Transverse colon (tissue), 4 donors: ENCODE results near the gene NPAP1. TPM values are rescaled to one million over a fixed set of nuclear protein-coding genes. Genes with fewer than 3 reads are reported as not detected.

Source experiments
- DNase-seq: peaks from one replicate; pipeline ENCODE4 v3.0.0-alpha.2; 2019
- H3K27ac ChIP-seq, 4 donors: fragments of 200-600 bp; sonication (generic); 2 replicates each; pipeline ENCODE4 v1.5.1; 2016 to 2018; ENCODE audit warnings: inconsistent platforms in 4 of 4
- H3K27me3 ChIP-seq: fragments of 200-600 bp; sonication (generic); 2 replicates; pipeline ENCODE4 v1.5.1; 2017; ENCODE audit warnings: inconsistent platforms
- H3K36me3 ChIP-seq, 4 donors: fragments of 200-600 bp; sonication (generic); 2 replicates each; pipeline ENCODE4 v1.5.1; 2017 to 2019; ENCODE audit warnings: inconsistent platforms in 4 of 4
- H3K4me1 ChIP-seq, 4 donors: fragments of 200-600 bp; sonication (generic); 2 replicates each; pipeline ENCODE4 v1.5.1; 2017 to 2020; ENCODE audit warnings: inconsistent platforms in 4 of 4
- H3K4me3 ChIP-seq, 4 donors: fragments of 200-600 bp; sonication (generic); 1 replicate in 1 of 4; 2 replicates in 3 of 4; pipeline versions ENCODE4 v1.5.1 to v1.6.1; 2017 to 2019; ENCODE audit warnings: inconsistent platforms in 4 of 4
- H3K9me3 ChIP-seq, 2 donors: fragments of 200-600 bp; sonication (generic); 2 replicates each; pipeline ENCODE4 v1.5.1; 2017 to 2019; ENCODE audit warnings: inconsistent platforms in 2 of 2
- EP300 ChIP-seq: sonication (generic); formaldehyde crosslinking; IDR thresholded peaks from one replicate; pipeline ENCODE4 v1.6.1; 2017; ENCODE audit warnings: antibody characterized with exemption, low read depth
- POLR2A ChIP-seq: fragments of 450-650 bp; IDR thresholded peaks from one replicate; pipeline ENCODE4 v1.6.1; 2016; ENCODE audit warnings: antibody characterized with exemption, mild to moderate bottlenecking, moderate library complexity
- POLR2AphosphoS5 ChIP-seq, 3 donors: sonication (generic); formaldehyde crosslinking; IDR thresholded peaks; one replicate each; pipeline ENCODE4 v1.6.1; 2016; ENCODE audit warnings: antibody characterized with exemption in 3 of 3
- WGBS, 2 donors: methylation state at CpG; one replicate each; pipeline ENCODE4 v1.1.5; 2018; ENCODE audit warnings: low coverage in 1 of 2; 5-methylcytosine and 5-hydroxymethylcytosine counted together
- in situ Hi-C, 4 donors: fragments of 200-750 bp; cut with MboI; loops; one replicate each; pipeline versions ENCODE4 v1.15.0 to v1.15.1; 2017; ENCODE audit warnings: low sequenced_read_pairs in 3 of 4, low pct_ligation_motif_present in 1 of 4, low pct_unique_long_range_greater_than_20kb in 1 of 4
- intact Hi-C: fragments of 100-400 bp; cut with DNase I; formaldehyde crosslinking; loops from one replicate; pipeline ENCODE4 v1.15.1; 2023; ENCODE audit warnings: low total_unique reads
- total RNA-seq, 4 donors: library from RNA; depleted of rRNA; stranded (reverse); fragments of >200 nt; gene quantifications; one replicate each; pipeline ENCODE4 v1.1.0, GENCODE V29; 2016
- TF ChIP-seq, protein P1 (sequence below), 5 experiments: fragments of 200-600 bp in 3 of 5; fragments of 450-650 bp in 2 of 5; sonication (generic) in 3 of 5; IDR thresholded peaks; 1 replicate in 2 of 5; 2 replicates in 3 of 5; pipeline ENCODE4 v1.5.1; 2016 to 2017; ENCODE audit warnings: antibody characterized with exemption in 5 of 5, inconsistent platforms in 3 of 5, mild to moderate bottlenecking in 2 of 5, moderate library complexity in 1 of 5

The NPAP1 gene
- total RNA-seq, 4 donors from 2014 or later = under 0.01 to 0.16 TPM; not detected in 2

DNA sequence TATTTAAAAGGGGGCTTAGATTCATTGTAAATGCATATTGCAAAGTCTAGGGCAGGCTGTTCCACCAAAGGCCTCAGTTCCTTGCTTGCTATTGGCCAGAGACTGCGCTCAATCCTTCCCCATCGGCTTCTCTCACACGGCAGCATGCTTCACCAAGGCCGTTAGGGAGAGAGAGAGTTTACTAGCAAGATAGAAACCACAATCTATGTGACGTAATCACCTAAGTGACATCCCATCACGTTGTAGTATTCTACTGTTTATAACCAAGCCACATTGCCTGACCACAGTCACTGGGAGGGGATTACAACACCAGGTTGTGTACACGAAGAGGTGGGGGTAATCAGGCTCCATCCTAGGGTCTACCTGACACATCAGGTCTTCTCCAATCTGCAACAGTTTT is 16.0 kb upstream of the NPAP1 start:
- Histone ChIP-seq H3K36me3 (no peaks in the 10 kb centered on the region), H3K9me3 (no peaks in the 10 kb centered on the region), H3K27me3 (no peaks in the 10 kb centered on the region), H3K4me3 (no peak overlapping the region), H3K4me1 (no peaks in the 10 kb centered on the region), H3K27ac (no peak overlapping the region)
- TF ChIP-seq POLR2A (no peak), POLR2AphosphoS5 (IDR thresholded peaks at IDR 0.05) (no peak), EP300 (no peak)
- TF ChIP-seq, protein P1, sequence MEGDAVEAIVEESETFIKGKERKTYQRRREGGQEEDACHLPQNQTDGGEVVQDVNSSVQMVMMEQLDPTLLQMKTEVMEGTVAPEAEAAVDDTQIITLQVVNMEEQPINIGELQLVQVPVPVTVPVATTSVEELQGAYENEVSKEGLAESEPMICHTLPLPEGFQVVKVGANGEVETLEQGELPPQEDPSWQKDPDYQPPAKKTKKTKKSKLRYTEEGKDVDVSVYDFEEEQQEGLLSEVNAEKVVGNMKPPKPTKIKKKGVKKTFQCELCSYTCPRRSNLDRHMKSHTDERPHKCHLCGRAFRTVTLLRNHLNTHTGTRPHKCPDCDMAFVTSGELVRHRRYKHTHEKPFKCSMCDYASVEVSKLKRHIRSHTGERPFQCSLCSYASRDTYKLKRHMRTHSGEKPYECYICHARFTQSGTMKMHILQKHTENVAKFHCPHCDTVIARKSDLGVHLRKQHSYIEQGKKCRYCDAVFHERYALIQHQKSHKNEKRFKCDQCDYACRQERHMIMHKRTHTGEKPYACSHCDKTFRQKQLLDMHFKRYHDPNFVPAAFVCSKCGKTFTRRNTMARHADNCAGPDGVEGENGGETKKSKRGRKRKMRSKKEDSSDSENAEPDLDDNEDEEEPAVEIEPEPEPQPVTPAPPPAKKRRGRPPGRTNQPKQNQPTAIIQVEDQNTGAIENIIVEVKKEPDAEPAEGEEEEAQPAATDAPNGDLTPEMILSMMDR (IDR thresholded peaks at IDR 0.05) = no peak
- in situ Hi-C loops (no loop called here), intact Hi-C loops (no loop called here)
- no peak for DNase-seq
- 61 to 65% methylated on average over 4 to 7 of the region's 7 CpGs for WGBS, 2 donors

DNA sequence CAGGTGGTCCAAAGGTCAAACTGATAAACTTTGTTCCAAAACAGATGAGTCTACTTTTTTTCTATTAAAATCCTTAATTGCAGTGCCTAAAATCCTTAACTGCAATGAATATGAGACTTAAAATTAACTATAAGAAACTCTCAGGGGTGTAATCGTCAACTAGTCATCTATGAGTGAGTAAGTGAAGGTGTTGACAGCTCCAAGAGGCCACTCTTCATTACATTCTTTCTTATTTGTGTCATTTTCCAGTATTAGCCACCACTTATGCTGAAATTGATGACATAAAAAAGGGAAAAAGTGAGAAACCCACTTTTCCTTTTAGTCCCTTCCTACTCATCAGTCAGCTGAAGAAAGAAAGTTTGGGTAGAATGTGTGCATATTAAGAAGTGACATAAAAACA is 12.6 kb upstream of the NPAP1 start:
- H3K36me3 ChIP-seq = no peaks in the 10 kb centered on the region
- intact Hi-C loops = no loop called here
- no peak for TF ChIP-seq POLR2A
- H3K4me1 ChIP-seq = no peaks in the 10 kb centered on the region
- H3K4me3 ChIP-seq = no peak overlapping the region
- in situ Hi-C loops = no loop called here
- no peak for DNase-seq
- H3K27ac ChIP-seq = no peak overlapping the region
- peaks cover 0 to 5% of the 10 kb centered on the region in 2 donors for H3K9me3 ChIP-seq
- H3K27me3 ChIP-seq = no peaks in the 10 kb centered on the region
- WGBS, 2 donors = 55 to 61% methylated on average over 1 of the region's 1 CpG

DNA sequence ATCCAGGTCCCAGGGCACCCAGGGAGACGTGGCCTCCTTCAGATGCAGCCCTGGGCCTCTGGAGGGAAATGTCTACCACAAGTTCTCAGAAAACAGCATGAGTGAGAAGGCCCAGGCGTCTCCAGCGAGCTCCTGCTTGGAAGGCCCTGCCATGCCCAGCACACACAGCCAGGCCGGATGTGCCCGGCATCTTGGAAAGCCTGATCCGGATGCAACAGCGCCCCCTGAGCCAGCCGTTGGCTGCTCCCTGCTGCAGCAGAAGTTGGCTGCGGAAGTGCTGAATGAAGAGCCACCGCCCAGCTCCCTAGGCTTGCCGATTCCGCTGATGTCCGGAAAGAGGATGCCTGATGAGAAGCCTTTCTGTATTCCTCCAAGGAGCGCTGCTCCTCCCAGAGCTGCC is 856 bp downstream of the NPAP1 start:
- DNase-seq = no peak
- TF ChIP-seq, protein P1 (IDR thresholded peaks at IDR 0.05) = no peak
- TF ChIP-seq POLR2A (no peak), EP300 (no peak), POLR2AphosphoS5 (IDR thresholded peaks at IDR 0.05) (no peak)
- Histone ChIP-seq H3K9me3 (peaks cover 0 to 3% of the 10 kb centered on the region in 2 donors), H3K36me3 (no peaks in the 10 kb centered on the region), H3K4me3 (no peak overlapping the region), H3K4me1 (no peaks in the 10 kb centered on the region), H3K27me3 (no peaks in the 10 kb centered on the region), H3K27ac (no peak overlapping the region)
- intact Hi-C loops (no loop called here), in situ Hi-C loops (no loop called here)
- WGBS, 2 donors = 82 to 96% methylated on average over 5 to 14 of the region's 14 CpGs

DNA sequence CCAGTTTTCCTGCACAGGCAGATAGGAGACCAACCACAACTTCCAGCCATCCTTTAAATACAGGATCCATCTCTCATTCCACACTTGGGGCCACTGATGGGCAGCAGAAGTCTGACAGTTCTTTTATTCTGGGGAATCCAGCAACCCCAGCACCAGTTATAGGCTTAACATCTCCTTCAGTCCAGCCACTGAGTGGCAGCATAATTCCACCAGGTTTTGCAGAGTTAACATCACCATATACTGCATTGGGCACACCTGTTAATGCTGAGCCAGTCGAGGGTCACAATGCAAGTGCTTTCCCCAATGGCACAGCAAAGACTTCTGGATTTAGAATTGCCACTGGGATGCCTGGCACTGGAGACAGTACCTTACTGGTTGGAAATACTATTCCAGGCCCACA is 2.9 kb downstream of the NPAP1 start:
- no peak overlapping the region for H3K27ac ChIP-seq
- in situ Hi-C loops = no loop called here
- WGBS, 2 donors = 17% methylated on average over 1 of the region's 1 CpG; no CpG with 5 or more reads in 1 of the 2 donors

More for the DNA sequence above, 2.9 kb downstream of the NPAP1 start:
- no peaks in the 10 kb centered on the region for H3K27me3 ChIP-seq
- intact Hi-C loops = no loop called here
- H3K4me1 ChIP-seq = no peaks in the 10 kb centered on the region
- TF ChIP-seq POLR2A = no peak
- TF ChIP-seq, protein P1 (IDR thresholded peaks at IDR 0.05) = no peak
- no peak for TF ChIP-seq EP300
- no peak for TF ChIP-seq POLR2AphosphoS5 (IDR thresholded peaks at IDR 0.05)
- H3K9me3 ChIP-seq = no peaks in the 10 kb centered on the region
- H3K36me3 ChIP-seq = no peaks in the 10 kb centered on the region
- no peak for DNase-seq
- H3K4me3 ChIP-seq = no peak overlapping the region
